ENCODE measurements around the gene UGT1A5. TPM values are rescaled to one million over a fixed set of nuclear protein-coding genes. Genes with fewer than 3 reads are reported as not detected.

The UGT1A5 gene
- total RNA-seq, 1 donor from 2014 or later: not detected

- Mint-ChIP-seq H3K4me1 (peaks cover 2% of the 10 kb centered on the region), H3K27me3 (ENCODE audit: insufficient read depth, low read depth) (peaks cover 8% of the 10 kb centered on the region), H3K27ac (peak overlapping the region; percentile 60), H3K4me3 (no peak overlapping the region), H3K36me3 (no peaks in the 10 kb centered on the region), H3K9me3 (peaks cover 4% of the 10 kb centered on the region)
- no peaks in the 10 kb centered on the region for H3K4me1 ChIP-seq
- no peak overlapping the region for H3K27ac ChIP-seq
- H3F3A ChIP-seq (ENCODE audit: low read depth): no peaks in the 10 kb centered on the region
- H3K79me2 ChIP-seq (ENCODE audit: low read depth): no peaks in the 10 kb centered on the region
- H3K9ac ChIP-seq: no peak overlapping the region
- no peaks in the 10 kb centered on the region for H4K20me1 ChIP-seq (ENCODE audit: low read depth)
- no peak overlapping the region for H2AFZ ChIP-seq (replicated peaks)
- no peak for DNase-seq (ENCODE audit: low spot score)
- TF ChIP-seq EZH2phosphoT487 (IDR thresholded peaks at IDR 0.05) (no peak), EZH2 (IDR thresholded peaks at IDR 0.05) (no peak)
- TF ChIP-seq, protein P1, sequence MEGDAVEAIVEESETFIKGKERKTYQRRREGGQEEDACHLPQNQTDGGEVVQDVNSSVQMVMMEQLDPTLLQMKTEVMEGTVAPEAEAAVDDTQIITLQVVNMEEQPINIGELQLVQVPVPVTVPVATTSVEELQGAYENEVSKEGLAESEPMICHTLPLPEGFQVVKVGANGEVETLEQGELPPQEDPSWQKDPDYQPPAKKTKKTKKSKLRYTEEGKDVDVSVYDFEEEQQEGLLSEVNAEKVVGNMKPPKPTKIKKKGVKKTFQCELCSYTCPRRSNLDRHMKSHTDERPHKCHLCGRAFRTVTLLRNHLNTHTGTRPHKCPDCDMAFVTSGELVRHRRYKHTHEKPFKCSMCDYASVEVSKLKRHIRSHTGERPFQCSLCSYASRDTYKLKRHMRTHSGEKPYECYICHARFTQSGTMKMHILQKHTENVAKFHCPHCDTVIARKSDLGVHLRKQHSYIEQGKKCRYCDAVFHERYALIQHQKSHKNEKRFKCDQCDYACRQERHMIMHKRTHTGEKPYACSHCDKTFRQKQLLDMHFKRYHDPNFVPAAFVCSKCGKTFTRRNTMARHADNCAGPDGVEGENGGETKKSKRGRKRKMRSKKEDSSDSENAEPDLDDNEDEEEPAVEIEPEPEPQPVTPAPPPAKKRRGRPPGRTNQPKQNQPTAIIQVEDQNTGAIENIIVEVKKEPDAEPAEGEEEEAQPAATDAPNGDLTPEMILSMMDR (IDR thresholded peaks at IDR 0.05): no peak
- no peak overlapping the region for H3K4me3 ChIP-seq
- H3K4me2 ChIP-seq: no peak overlapping the region
- no peaks in the 10 kb centered on the region for H3K36me3 ChIP-seq
- H3K27me3 ChIP-seq: no peaks in the 10 kb centered on the region
- H3K9me3 ChIP-seq (ENCODE audit: low read depth): no peaks in the 10 kb centered on the region
Observed at GRCh38 chr2:233793465-233794127, 80.9 kb downstream of the UGT1A5 start.

- H3K4me1 Mint-ChIP-seq: peaks cover 2% of the 10 kb centered on the region
- Histone ChIP-seq H3K9me3 (ENCODE audit: low read depth) (no peaks in the 10 kb centered on the region), H3K4me2 (no peak overlapping the region), H3K9ac (no peak overlapping the region), H3K79me2 (ENCODE audit: low read depth) (no peaks in the 10 kb centered on the region), H2AFZ (replicated peaks) (no peak overlapping the region), H3K4me1 (no peaks in the 10 kb centered on the region), H3K36me3 (no peaks in the 10 kb centered on the region), H4K20me1 (ENCODE audit: low read depth) (no peaks in the 10 kb centered on the region), H3F3A (ENCODE audit: low read depth) (no peaks in the 10 kb centered on the region), H3K27ac (no peak overlapping the region), H3K27me3 (no peaks in the 10 kb centered on the region), H3K4me3 (no peak overlapping the region)
- H3K4me3 Mint-ChIP-seq: no peak overlapping the region
- H3K27ac Mint-ChIP-seq: peak overlapping the region; percentile 60
- H3K27me3 Mint-ChIP-seq (ENCODE audit: insufficient read depth, low read depth): peaks cover 9% of the 10 kb centered on the region
- H3K9me3 Mint-ChIP-seq: peaks cover 2% of the 10 kb centered on the region
- TF ChIP-seq EZH2phosphoT487 (IDR thresholded peaks at IDR 0.05) (no peak), EZH2 (IDR thresholded peaks at IDR 0.05) (no peak)
- no peaks in the 10 kb centered on the region for H3K36me3 Mint-ChIP-seq
- DNase-seq (ENCODE audit: low spot score): no peak
Observed at GRCh38 chr2:233794128-233794658, 81.5 kb downstream of the UGT1A5 start.

DNA sequence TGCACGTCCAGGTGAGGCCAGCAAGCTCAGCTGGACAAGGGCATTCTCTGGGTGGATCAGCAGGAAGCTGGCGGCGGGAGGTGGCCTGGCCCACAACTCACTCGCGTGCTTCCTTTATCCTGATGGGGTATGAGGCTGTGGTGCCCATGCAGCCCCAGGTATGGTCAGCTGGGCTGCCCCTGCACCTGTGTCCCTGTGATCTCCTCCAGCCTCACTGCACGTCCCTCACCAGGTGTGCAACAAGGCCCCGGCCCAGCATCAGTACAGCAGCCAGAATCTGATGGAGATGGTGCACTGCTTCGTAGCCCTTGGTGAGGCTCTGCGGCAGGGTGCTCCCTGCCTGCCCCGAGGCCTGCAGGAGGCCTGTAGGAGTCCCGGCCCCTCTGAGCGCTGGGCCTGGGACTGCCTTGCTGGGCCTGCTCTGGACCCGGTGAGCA, 83.0 kb downstream of the UGT1A5 start:
- Histone ChIP-seq H3K79me2 (ENCODE audit: low read depth) (no peaks in the 10 kb centered on the region), H3K36me3 (no peaks in the 10 kb centered on the region), H3K9me3 (ENCODE audit: low read depth) (no peaks in the 10 kb centered on the region), H2AFZ (replicated peaks) (no peak overlapping the region), H3K4me1 (no peaks in the 10 kb centered on the region), H3K9ac (no peak overlapping the region), H4K20me1 (ENCODE audit: low read depth) (no peaks in the 10 kb centered on the region), H3K4me3 (no peak overlapping the region), H3K27ac (no peak overlapping the region), H3K27me3 (no peaks in the 10 kb centered on the region), H3F3A (ENCODE audit: low read depth) (no peaks in the 10 kb centered on the region), H3K4me2 (no peak overlapping the region)
- H3K36me3 Mint-ChIP-seq: no peaks in the 10 kb centered on the region
- no peak overlapping the region for H3K27ac Mint-ChIP-seq
- no peak for DNase-seq (ENCODE audit: low spot score)
- peaks cover 10% of the 10 kb centered on the region for H3K27me3 Mint-ChIP-seq (ENCODE audit: insufficient read depth, low read depth)
- H3K9me3 Mint-ChIP-seq: peaks cover 7% of the 10 kb centered on the region
- TF ChIP-seq EZH2phosphoT487 (IDR thresholded peaks at IDR 0.05) (no peak), EZH2 (IDR thresholded peaks at IDR 0.05) (no peak)
- TF ChIP-seq, protein P1 (IDR thresholded peaks at IDR 0.05): no peak
- H3K4me3 Mint-ChIP-seq: no peak overlapping the region
- peaks cover 2% of the 10 kb centered on the region for H3K4me1 Mint-ChIP-seq

DNA sequence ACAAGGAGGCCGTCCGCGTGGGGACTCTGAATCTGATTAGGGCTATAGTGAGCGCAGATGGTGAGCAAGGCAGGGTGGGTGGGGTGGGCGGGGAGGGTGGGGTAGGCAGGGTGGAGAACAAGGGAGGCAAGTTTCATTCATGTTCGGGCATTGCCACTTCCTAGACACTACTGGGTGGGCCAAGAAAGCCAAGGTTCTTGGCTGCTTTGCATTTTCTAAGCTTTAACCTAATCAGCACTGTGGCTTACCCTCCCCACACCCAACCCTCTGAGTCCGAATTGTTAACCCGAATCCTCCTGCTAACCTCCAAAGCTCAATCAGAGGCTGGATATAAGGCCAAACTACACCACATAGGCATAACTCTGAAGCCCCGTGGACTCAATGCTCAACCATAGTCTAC, 83.5 kb downstream of the UGT1A5 start:
- Histone ChIP-seq H3K4me1 (no peaks in the 10 kb centered on the region), H4K20me1 (ENCODE audit: low read depth) (no peaks in the 10 kb centered on the region), H3K27me3 (no peaks in the 10 kb centered on the region), H3K9ac (no peak overlapping the region), H3F3A (ENCODE audit: low read depth) (no peaks in the 10 kb centered on the region), H3K27ac (no peak overlapping the region), H3K79me2 (ENCODE audit: low read depth) (no peaks in the 10 kb centered on the region), H3K9me3 (ENCODE audit: low read depth) (no peaks in the 10 kb centered on the region), H3K4me2 (no peak overlapping the region), H3K4me3 (no peak overlapping the region), H3K36me3 (no peaks in the 10 kb centered on the region), H2AFZ (replicated peaks) (no peak overlapping the region)
- DNase-seq (ENCODE audit: low spot score): no peak
- H3K36me3 Mint-ChIP-seq: no peaks in the 10 kb centered on the region
- peaks cover 2% of the 10 kb centered on the region for H3K4me1 Mint-ChIP-seq
- peaks cover 10% of the 10 kb centered on the region for H3K27me3 Mint-ChIP-seq (ENCODE audit: insufficient read depth, low read depth)
- no peak overlapping the region for H3K4me3 Mint-ChIP-seq
- H3K9me3 Mint-ChIP-seq: peaks cover 7% of the 10 kb centered on the region
- H3K27ac Mint-ChIP-seq: no peak overlapping the region
- no peak for TF ChIP-seq EZH2phosphoT487 (IDR thresholded peaks at IDR 0.05)
- no peak for TF ChIP-seq EZH2 (IDR thresholded peaks at IDR 0.05)
- TF ChIP-seq, protein P1 (IDR thresholded peaks at IDR 0.05): no peak

All from neural progenitor cell (in vitro differentiated cells).